Nephron progenitor cell (in vitro differentiated cells): Measurements from ENCODE around the gene TBC1D16.
A peak's percentile ranks its signal among the peaks of the same experiment; 100 is the strongest.

Experiments used
- DNase-seq: peaks from one replicate; pipeline ENCODE4 v3.0.0; 2021
- H3K27ac Mint-ChIP-seq: 2 replicates; pipeline ENCODE4 v1.8.0; 2021; ENCODE audit warnings: mild to moderate bottlenecking, moderate library complexity, mixed read lengths
- H3K27me3 Mint-ChIP-seq: 2 replicates; pipeline ENCODE4 v1.8.0; 2021; ENCODE audit warnings: mild to moderate bottlenecking, low read depth, mixed read lengths; ENCODE audit not compliant: poor library complexity
- H3K36me3 Mint-ChIP-seq: 2 replicates; pipeline ENCODE4 v1.8.0; 2021; ENCODE audit warnings: low read depth, mixed read lengths
- H3K4me1 Mint-ChIP-seq: 2 replicates; pipeline ENCODE4 v1.8.0; 2021; ENCODE audit warnings: mixed read lengths
- H3K4me3 Mint-ChIP-seq: 2 replicates; pipeline ENCODE4 v1.8.0; 2021; ENCODE audit warnings: mild to moderate bottlenecking, moderate library complexity, mixed read lengths
- H3K9me3 Mint-ChIP-seq: 2 replicates; pipeline ENCODE4 v1.8.0; 2021; ENCODE audit warnings: mild to moderate bottlenecking, moderate library complexity, mixed read lengths
- TF ChIP-seq, protein P1 (sequence below): fragments of 200-600 bp; sonication (generic); IDR thresholded peaks from 2 replicates; pipeline ENCODE4 v1.5.0; 2021; ENCODE audit warnings: antibody characterized with exemption

TBC1D16 gene

DNA sequence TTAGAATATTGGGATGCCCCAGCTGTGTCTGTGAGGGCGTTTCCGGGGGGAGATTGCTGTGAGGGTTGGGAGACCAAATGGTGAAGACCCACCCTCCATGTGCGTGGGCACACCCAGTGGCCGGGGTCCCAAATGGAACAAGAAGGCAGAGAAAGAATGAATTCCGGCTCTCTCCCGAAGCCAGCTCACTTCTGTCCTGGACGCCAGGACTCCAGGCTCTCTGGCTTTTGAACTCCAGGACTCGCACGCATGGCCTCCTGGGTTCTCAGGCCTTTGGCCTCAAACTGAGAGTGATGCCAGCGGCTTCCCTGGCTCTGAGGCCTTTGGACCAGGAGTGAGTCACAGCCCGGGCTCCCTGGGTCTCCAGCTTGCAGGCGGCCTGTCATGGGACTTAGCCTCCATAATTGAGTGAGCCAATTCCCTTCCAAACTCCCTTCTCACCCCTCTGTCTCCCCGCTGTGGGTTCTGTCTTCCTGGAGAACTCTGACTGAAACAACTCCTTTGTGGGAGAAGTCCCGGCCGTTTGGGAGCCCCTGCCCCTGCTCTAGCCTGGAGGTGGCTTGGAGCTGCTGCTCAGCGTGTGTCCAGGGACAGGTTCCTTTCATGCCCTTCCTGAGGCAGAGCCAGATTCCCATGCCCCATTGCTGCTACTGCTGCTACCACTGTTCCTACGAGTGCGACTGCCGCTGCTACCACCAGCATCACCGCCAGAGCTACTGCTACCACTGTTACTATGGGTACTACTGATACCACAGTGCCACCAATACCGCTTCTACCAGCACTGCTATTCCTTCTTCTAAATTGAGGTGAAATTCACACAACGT lies 146.6 kb downstream of the TBC1D16 start:
- peaks cover 47% of the 10 kb centered on the region for H3K27me3 Mint-ChIP-seq
- H3K4me1 Mint-ChIP-seq: peaks cover 14% of the 10 kb centered on the region
- DNase-seq: no peak
- H3K4me3 Mint-ChIP-seq: no peak overlapping the region
- H3K27ac Mint-ChIP-seq: peak overlapping the region; percentile 57
- TF ChIP-seq, protein P1, sequence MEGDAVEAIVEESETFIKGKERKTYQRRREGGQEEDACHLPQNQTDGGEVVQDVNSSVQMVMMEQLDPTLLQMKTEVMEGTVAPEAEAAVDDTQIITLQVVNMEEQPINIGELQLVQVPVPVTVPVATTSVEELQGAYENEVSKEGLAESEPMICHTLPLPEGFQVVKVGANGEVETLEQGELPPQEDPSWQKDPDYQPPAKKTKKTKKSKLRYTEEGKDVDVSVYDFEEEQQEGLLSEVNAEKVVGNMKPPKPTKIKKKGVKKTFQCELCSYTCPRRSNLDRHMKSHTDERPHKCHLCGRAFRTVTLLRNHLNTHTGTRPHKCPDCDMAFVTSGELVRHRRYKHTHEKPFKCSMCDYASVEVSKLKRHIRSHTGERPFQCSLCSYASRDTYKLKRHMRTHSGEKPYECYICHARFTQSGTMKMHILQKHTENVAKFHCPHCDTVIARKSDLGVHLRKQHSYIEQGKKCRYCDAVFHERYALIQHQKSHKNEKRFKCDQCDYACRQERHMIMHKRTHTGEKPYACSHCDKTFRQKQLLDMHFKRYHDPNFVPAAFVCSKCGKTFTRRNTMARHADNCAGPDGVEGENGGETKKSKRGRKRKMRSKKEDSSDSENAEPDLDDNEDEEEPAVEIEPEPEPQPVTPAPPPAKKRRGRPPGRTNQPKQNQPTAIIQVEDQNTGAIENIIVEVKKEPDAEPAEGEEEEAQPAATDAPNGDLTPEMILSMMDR: no peak
- no peaks in the 10 kb centered on the region for H3K9me3 Mint-ChIP-seq
- no peaks in the 10 kb centered on the region for H3K36me3 Mint-ChIP-seq

DNA sequence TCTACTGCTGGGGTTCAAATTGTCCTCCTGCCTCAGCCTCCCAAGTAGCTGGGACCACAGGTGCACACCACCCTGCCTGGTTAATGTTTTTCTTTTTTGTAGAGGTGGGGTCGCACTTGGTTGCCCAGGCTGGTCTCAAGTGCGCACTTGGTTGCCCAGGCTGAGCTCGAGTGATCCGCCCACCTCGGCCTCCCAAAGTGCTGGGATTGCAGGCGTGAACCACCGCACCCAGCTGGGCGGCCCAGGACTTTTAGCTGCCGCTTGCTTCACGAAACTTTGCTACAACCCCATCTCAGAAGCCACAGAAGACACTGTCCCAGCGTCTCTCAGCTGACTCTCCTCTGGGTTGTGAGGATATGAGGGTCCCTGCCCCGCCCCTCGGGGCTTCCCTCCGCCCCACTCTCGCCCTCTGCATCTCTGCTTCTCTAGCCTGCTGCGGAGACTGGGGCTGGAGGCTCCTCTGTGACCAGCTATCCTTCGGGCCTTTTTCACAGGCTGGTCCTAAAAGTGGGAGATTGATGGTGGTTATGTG lies 147.6 kb downstream of the TBC1D16 start:
- Mint-ChIP-seq H3K9me3 (no peaks in the 10 kb centered on the region), H3K4me1 (peaks cover 14% of the 10 kb centered on the region), H3K4me3 (no peak overlapping the region), H3K36me3 (no peaks in the 10 kb centered on the region), H3K27ac (no peak overlapping the region), H3K27me3 (peaks cover 56% of the 10 kb centered on the region)
- TF ChIP-seq, protein P1: no peak
- DNase-seq: no peak

DNA sequence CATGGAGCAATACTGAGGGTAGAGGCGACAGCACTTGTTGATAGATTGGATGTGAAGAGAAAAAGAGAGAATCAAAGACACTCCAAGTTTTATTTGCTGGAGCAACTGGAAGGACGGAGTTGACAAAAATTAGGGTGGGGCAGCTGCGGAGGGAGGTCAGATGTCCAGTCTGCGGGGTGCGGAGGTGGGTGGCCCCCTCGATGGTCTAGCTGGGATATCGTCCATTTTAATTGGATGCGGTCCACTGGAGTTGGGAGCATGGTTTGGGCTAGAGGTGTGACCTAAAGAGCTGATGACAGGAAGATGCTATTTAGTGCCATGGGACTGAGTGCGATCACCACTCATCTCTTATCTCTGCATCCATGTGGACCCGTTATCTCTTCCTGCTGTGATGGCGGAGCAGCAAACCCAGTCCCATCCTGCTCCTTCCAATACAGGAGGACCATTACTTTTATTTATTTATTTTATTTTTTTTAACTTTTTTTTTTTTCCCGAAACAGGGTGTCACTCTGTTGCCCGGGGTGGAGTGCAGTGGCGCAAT lies 148.2 kb downstream of the TBC1D16 start:
- no peak overlapping the region for H3K27ac Mint-ChIP-seq
- peaks cover 10% of the 10 kb centered on the region for H3K4me1 Mint-ChIP-seq
- TF ChIP-seq, protein P1: no peak
- peaks cover 59% of the 10 kb centered on the region for H3K27me3 Mint-ChIP-seq
- no peaks in the 10 kb centered on the region for H3K36me3 Mint-ChIP-seq
- DNase-seq: no peak
- no peaks in the 10 kb centered on the region for H3K9me3 Mint-ChIP-seq
- H3K4me3 Mint-ChIP-seq: no peak overlapping the region

DNA sequence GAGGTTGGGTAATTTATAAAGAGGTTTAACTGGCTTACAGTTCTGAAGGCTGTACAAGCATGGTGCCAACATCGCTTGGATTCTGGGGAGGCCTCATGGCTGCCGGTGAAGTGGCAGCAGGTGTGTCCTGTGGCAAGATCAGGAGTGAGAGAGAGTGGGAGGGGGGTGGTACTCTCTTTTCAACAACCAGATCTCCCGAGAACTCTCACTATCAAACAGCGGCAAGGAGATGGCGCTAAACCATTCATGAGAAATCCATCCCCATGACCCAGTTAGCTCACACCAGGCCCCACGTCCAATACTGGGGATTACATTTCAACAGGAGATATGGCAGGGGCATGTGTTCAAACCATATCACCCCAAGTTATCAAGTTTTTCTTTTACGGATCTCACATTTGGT lies 152.5 kb downstream of the TBC1D16 start:
- H3K36me3 Mint-ChIP-seq: no peaks in the 10 kb centered on the region
- H3K27ac Mint-ChIP-seq: no peak overlapping the region
- no peak for DNase-seq
- TF ChIP-seq, protein P1: no peak
- H3K4me3 Mint-ChIP-seq: no peak overlapping the region
- peaks cover 6% of the 10 kb centered on the region for H3K4me1 Mint-ChIP-seq
- H3K27me3 Mint-ChIP-seq: peaks cover 69% of the 10 kb centered on the region
- H3K9me3 Mint-ChIP-seq: no peaks in the 10 kb centered on the region
